Measurements from ENCODE around the gene RASGRF2.

- TF ChIP-seq POLR2A (IDR thresholded peaks at IDR 0.05; ENCODE audit: low read length): no peak
- TF ChIP-seq GATA1 (IDR thresholded peaks at IDR 0.05; ENCODE audit: low read depth, low read length): no peak
Measured at GRCh38 chr5:81242906-81243436, 282.8 kb downstream of the RASGRF2 start.
